Subcutaneous adipose tissue (tissue), 4 donors: Measurements from ENCODE around the gene LEMD1. TPM values are rescaled to one million over a fixed set of nuclear protein-coding genes. Genes with fewer than 3 reads are reported as not detected.

Source experiments
- CTCF ChIP-seq: fragments of 450-650 bp; IDR thresholded peaks from one replicate; pipeline ENCODE4 v1.5.1; 2016; ENCODE audit warnings: low read depth, mild to moderate bottlenecking, control low read depth, antibody characterized with exemption, moderate library complexity
- total RNA-seq, 4 donors: library from RNA; depleted of rRNA; stranded (reverse); fragments of >200 nt; gene quantifications; one replicate each; pipeline ENCODE4 v1.1.0, GENCODE V29; 2016

Gene LEMD1
- not detected for total RNA-seq

GRCh38 chr1:205421798-205422197, at the start of gene LEMD1:
LEMD1 (minus strand) TSS chr1:205422056; CDS start chr1:205420536, 1,520 bp downstream.
- TF ChIP-seq CTCF, result no peak

- no peak for TF ChIP-seq CTCF
Measured at GRCh38 chr1:205470131-205470530, 48.3 kb upstream of the LEMD1 start.

GRCh38 chr1:205466595-205467220, 44.9 kb upstream of the LEMD1 start:
- no peak for TF ChIP-seq CTCF

- TF ChIP-seq CTCF, result no peak
Measured at GRCh38 chr1:205465392-205465791, 43.5 kb upstream of the LEMD1 start.

- no peak for TF ChIP-seq CTCF
Measured at GRCh38 chr1:205458777-205459566, 37.1 kb upstream of the LEMD1 start.

GRCh38 chr1:205456868-205457745, 35.3 kb upstream of the LEMD1 start:
- no peak for TF ChIP-seq CTCF
